NCI-H187 (cell line): ENCODE results near the gene NOS1AP.
"Not testable (repeated sequence)": the region's sequence is repeated elsewhere in the genome, so short reads cannot be mapped to it uniquely, and the experiment has no call there.

Experiments used
- DNase-seq, 2 experiments: peaks; one replicate each; lab custom pipeline; 2025; lab: John Stamatoyannopoulos, UW

Gene NOS1AP

DNA sequence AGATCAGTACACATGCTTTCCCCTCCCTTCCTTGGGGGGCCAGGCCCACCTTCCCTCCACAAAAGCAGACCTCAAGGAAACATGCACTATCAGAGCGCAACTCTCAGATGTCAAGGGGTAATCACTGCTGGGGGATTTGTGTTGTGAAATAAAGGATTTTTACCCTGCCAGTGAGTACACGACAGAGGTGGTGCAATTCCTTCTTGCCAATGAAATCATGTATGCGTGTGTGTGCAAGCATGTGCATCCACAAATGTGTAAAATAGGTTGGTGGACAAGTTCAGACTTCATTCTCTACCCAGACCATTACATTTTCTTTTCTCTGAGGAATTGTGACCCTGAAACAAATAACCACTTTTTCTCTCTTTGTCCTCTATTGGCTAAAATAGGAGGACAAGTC lies 9.8 kb upstream of the NOS1AP start:
- no peak for DNase-seq

DNA sequence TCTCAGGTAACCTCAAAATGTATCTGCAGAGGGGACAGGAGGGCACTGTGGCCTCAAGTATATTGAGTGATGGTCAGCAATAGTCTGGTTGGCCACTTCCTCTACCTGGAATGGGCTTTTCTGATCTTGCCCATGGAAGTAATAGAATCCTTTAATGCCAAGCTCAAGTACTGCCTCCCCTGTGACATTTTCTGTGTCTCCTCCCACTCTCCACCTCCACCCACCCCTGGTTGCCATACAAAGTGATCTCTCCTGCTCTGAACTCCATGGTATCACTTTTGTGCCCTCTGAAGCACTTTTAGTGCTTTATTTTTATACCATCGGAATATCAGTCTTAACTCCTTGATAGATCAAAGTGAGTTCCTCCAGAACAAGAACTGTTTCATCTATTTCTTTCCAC lies 9.2 kb upstream of the NOS1AP start:
- no peak for DNase-seq

DNA sequence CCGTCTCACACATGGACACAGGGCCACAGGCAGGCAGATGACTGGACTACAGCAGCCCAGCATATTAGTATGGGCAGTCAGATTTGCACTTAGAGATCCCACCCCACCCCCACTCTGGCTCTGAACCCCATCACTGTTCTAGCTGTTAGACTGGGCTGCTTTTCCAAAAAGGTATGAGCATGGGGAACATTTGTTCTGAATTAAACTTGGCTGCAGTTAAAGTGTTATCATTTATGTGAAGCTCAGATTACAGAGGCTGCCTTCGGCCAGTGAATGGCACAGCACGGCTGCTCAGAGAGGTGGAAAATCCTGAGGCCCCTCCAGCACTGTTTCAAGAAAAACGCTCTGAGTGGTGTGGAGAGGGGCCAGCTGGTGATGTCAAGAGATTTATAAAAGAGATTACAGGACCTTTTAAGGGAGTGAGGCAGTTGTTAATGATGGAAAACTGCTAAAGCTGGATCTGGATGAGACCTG lies 6.9 kb upstream of the NOS1AP start:
- DNase-seq = peak; percentile 58 to 77

DNA sequence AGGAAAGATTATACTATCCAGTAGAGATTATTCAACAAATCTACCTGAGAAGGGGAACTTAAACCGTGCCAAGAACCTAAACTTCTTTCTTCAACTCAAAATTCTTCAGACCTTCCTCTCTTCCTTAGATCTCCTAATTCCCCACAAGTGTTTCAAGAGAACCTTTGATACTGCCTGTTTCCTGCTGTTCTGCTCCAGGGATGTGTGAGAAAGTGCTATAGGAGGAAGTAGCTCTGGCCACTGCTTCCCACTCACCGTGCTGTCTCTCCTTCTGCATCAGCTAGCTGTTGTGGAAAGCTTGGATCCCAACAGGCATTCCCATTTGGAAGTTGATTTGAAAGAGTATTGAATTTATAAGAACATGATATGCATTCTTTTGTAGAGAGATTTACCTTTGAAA lies 4.5 kb upstream of the NOS1AP start:
- no peak for DNase-seq

DNA sequence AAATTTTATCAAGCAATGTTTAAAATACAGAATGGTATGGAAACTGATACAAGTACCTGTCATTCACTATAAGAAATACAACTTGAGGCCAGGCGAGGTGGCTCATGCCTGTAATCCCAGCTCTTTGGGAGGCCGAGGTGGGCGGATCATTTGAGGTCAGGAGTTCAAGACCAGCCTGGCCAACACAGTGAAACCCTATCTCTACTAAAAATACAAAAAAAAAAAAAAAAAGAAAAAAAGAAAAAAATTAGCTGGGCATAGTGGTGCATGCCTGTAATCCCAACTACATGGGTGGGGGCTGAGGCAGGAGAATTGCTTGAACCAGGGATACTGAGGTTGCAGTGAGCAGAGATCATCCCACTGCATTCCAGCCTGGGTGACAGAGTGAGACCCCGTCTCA lies 2.7 kb upstream of the NOS1AP start:
- not testable (repeated sequence) for DNase-seq

DNA sequence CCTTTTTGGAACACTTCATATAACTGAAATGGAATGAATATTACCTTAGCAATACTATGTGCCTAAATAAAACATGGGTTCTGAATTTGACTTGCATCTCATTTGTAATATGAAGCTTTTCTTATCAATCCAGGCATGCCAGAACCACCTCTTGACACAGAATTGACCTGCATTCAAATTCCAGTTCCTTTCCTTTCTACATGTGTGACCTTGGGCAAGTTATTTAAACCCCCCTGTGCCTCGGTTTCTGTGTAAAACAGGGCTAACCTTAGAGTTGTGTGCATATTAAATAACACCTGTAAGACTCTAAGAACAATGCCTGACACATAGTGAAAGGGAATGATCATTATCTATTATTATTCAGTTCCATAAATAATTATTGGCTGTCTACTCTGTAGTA lies 2.0 kb upstream of the NOS1AP start:
- no peak for DNase-seq

DNA sequence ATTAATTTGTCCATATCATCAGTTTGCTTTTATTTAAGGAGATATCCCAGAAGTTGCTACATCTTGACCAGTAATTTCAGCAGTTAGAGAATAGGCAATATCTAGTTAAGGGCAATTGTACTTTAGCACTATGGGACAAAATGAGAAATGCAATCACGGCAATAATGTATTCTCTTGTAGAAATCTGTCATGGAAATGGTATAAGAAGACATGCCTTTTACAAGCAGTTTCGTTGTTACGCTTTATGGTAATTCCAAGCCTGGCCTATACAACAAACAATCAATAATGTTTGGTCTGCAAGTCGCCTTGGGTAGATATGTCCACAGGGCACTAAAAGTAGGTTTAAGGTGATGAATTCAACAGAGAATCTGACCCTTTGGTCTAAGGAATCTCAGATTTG lies 1.2 kb upstream of the NOS1AP start:
- no peak for DNase-seq

DNA sequence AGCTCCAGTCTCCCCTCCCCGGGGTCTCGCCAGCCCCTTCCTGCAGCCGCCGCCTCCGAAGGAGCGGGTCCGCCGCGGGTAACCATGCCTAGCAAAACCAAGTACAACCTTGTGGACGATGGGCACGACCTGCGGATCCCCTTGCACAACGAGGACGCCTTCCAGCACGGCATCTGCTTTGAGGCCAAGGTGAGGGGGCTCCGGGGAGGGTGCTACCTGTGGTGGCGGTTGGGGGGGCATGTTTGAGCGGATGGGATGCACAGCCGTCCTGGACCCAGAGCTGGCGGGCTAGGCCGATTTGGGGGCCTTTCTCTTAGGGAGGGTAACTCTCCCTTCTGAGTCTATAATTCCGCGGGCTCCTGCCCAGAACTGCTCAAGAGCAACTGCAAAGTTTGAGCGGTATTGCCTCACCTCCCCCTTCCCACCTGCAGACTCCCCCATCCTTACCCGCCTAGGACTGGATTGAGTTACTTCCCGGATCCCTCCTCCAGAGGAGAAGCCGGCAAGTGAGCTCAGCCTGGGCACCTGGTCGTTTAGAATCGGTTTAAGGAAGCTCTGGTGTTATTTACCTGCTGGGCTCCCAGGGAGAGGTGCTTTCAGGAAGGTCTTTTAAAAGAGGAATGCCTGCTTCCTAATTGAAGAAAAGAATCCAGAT lies 730 bp downstream of the NOS1AP start:
- peak; percentile 50 to 77 for DNase-seq

DNA sequence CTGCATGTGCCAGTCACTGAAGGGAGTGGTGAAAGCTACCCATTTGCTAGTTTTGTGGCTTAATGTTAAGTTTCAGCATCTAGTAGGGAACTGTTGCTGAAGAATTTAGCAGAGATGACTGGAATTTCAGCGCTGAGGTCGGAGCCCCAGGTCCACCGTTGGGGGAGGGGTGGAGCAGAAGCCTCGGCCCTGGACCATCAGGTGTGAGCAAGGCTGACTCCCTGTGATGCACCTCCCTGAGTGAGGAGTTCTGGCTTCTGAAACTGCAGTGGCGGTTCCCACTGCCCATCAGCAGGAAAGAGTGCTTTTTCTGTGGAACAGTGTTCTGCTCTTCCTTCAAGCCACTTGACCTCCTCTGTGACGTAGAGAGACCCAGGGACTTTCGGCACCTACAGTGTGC lies 1.3 kb downstream of the NOS1AP start:
- DNase-seq = peak in 1 of 2 experiments; percentile 65

DNA sequence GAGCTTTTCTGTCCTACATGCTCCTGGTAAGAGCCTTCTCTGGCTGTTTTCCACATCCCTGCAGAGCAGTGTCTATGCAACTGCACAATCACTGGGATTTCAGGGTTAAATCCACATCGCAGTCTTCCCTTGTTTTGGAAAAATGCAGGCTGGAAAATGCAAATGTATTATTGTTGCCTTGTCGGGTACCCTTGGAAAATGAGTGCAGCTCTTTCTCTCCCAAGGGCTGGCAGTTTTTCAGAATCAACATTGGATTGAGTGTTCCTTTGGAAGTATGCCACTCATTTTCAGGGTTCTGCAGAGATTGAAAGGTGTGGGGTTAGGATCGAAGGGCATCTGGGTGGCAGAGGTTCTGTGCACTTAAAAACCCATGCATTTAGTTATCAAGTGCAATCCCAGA lies 3.2 kb downstream of the NOS1AP start:
- DNase-seq = no peak

DNA sequence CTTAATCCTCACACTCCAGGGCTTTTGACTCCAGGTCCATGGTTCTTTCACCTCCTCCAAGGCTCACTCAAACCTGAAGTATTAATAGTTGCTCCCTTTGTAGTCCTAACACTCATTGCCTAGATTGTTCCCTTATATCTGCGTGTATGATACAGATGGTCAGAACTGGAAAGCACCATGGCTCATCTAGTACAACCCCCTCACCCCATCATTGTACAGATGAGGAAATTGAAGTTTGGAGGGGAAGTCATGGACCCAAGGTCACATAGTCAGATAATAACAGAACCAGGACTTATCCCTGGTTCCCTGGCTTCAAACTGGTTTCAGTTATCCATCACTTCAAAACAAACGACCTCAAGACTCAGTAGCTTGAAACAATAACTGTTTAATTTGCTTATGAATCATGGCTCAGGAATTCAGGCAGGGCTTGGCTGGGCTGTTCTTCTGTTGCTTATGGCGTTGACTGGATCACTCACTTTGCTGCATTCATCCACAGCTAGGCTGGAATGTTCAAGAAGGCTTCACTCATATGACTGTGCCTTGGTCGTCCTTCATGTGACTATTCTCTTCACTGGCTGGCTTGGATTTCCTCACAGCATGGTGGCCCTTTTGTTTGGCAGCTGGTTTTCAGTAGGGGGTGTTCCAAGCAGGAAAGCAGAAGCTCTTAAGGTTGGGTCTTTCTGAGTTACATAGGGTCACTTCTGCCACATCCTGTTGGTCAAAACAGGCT lies 5.0 kb downstream of the NOS1AP start:
- DNase-seq = no peak

DNA sequence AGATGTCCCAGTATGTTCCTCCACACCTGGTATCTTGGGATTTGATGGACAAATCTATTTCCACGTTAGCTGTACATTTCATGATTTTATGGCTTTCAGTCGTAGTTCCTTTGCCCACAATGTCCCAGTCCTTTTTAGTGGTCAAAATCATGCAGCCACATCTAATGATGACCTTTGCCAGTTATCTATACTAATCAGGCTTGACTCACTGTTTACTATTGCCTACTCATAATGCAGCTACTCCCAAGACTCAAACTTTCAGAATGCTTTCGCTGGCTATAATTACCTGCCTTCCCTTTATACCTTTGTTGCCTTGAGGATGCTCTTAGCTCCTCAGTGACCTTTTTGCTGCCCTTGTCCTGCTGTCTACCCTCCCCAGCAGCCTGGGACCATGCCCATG lies 6.4 kb downstream of the NOS1AP start:
- DNase-seq = no peak

DNA sequence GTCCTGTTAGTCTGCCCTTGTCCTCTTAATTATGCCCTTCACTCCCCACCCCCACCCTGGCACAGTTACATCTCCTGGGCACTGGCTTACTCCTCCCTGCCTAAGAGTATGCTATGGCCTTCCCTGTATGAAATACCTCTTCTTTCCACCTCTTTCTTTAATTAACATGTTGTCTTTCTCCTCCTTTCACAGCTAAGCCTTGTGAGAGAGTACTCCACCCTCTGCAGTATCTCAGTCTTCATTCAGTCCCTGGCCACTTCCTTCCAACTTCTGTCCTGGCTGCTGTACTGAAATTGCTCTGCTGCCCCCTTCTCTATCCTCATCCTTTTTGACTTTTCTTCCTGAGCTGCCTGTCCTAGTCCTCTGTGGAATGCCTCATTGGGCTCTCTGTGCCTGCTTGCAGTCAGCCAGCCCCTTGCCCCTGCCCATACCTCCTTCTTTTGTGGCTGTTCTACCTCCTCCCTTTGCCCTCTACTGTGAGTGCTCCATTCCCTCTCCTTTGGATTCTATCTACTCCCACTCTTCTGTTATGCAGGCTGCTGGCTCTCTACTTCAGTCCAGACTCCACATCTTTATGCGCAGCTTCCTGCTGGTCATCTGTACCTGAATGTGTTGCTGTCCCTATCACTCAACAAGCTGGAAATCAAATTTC lies 8.3 kb downstream of the NOS1AP start:
- DNase-seq = no peak

DNA sequence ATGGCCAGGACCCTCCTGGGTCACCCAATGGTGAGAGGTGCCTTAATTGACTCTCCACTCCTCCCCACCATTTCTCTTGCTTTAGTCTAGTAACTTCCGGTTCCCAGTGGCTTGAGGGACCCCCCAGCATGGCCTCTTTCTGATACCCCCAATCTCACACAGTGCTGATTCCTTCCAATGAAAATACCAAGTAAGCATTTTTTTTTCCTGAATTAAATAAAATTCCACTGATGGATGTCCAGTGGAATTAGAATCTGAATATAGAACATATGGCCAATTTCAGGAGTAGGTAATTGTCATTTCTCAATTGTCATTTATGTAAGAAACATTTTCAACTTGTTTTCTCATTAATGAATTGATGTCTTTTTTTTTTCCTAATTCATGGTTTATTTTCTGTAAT lies 9.5 kb downstream of the NOS1AP start:
- DNase-seq = no peak

DNA sequence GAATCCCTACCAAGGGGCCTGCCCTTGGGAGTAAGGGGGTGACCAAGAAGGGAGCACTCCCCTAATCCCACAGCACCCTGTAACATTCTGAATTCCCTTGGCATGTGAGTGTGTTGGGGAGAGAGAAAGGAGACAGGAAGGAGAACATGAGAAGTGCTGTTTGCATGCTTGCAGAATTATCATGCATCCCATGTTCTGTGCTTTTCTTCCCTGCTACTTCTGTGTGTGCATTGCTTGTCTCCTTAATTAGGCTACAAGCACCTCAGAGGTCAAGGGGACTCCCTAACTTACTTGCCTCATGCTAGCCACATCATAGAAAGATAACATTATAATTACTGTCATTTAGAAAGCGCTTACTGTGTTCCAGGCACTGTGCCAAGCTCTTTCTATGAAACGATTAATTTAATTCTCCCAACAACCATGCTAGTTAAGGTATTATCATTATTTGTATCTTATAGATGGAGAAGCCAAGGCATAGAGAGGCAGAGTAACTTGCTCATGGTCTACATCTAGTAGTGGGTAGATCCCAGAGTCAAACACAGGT lies 11.1 kb downstream of the NOS1AP start:
- no peak for DNase-seq

DNA sequence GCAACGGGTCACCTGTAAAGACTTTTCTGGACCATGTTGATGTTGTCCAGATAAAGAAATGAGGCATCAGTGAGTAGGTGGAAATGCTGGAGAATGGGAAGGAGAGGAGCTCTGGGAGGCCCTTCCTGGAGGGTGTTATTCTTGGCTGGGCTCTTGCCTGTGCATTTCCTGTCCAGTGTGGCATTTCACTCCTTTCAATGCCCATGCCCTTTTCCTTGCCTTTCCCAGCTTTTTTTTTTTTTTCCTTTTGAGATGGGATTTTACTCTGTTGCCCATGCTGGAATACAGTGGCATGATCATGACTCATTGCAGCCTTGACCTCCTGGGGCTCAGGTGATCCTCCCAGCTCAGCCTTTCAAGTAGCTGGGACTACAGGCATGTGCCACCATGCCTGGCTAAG lies 11.8 kb downstream of the NOS1AP start:
- DNase-seq = no peak

DNA sequence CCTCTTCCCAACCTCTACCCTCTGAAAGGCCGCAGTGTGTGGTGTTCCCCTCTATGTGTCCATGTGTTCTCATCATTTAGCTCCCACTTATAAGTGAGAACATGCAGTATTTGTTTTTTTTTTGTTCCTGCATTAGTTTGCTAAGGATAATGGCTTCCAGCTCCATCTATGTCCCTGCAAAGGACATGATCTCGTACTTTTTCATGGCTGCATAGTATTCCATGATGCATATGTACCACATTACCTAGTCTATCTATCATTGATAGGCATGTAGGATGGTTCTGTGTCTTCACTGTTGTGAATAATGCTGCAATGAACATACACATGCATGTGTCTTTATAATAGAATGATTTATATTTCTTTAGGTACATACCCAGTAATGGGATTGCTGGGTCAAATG lies 12.6 kb downstream of the NOS1AP start:
- not testable (repeated sequence) for DNase-seq

DNA sequence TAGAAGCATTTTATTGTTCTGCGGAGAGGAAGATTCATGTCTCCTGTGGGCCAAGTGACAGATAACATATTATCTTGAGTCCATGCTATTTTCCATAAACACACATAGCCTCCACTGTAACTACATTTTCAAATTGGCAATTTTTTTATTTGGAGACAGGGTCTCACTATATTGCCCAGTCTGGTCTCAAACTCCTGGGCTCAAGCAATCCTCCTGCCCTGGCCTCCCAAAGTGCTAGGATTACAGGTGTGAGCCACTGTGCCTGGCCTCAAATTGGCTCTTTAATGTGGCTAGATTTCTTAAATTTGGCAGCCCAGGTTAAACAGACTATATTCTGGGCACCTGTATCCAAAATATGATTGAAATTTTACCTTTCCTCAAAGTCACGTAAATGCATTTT lies 13.8 kb downstream of the NOS1AP start:
- DNase-seq = no peak

DNA sequence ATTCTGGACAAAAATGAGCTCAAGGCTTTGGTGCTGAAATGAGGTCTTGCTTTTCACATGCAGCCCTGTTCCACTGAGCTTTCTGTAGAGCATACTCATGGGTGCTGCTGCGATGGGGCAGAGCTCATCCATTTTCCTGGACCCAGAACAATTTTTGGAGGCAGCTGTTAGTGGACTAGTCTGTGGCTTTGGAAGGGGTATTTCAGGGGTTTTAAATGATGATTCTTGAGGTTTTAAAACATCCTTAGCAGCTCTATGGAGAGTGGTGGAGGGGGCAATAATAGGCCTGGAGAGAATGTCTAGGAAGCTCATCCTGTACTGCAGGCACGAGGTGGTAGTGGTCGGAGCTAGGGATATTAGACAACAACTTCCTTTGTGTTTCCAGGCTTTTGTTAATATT lies 16.5 kb downstream of the NOS1AP start:
- no peak for DNase-seq

DNA sequence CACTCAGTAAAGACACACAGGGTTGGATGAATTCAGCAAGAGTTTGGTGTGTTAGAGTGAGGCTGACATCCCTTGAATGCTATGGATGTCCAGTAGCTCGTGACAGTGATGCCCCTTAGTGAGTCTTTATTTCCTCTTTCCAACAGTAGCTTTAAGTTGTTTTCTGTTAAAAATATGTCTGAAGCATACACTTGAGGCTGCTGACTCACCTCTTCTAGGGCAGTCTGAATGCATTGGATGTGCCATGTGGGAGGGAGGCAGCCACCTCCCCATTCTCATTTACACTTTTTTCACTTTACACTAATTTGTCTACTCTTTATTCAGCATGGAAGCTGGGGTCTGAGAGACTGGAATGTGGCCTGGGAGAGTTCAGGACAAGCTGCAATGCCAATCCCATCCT lies 17.6 kb downstream of the NOS1AP start:
- DNase-seq = no peak

DNA sequence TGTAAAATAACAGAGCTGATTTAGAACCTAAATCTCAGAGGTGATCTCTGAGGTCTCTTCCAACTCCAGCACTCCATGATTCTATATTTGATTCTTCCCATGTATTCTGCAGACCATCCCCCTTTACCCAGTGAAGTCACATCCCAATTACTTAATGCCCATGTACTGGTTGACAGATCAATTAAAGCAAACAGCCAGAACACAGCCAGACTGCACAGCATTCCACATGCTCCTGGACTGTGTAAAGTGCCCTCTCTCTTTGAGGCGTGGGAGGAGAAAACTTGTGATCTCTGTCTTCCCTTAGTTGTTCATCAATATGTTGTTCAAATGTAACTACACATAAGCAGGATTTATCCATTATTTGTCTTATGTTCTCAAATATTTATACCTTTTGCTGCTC lies 18.1 kb downstream of the NOS1AP start:
- no peak for DNase-seq

DNA sequence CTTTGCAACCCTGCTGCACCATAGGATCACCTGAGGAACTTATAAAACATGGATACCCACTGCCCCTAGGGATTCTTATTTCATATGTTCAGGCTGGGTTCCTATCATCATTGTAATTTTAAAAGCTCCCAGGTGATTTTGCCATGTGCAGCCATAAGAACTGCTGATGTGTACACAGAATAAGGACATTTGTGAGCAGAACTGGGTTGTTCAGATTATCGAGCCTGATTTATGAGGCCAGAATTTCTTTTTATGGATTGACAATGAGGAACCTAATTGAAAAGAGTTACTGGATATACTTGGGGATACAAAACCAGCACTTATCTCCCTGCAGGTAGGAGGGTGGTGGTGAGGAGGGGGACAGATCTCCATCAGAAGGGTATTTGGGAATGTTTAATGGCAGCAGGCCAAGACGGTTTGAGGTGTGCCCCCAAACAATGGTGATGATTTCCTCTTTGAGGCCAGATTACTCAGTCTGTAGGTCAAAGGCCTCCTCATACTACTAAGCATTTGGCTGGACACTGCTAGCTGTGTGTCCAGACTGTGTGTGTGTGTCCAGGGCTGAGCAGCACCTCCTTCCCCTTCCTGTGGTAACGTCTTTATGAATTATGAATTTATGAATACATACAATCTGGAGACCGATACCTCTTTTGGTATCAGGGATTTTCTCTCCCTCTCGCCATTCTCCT lies 18.9 kb downstream of the NOS1AP start:
- DNase-seq = no peak
